ENCODE data around the gene LHFPL6. TPM values are rescaled to one million over a fixed set of nuclear protein-coding genes. Genes with fewer than 3 reads are reported as not detected.

The LHFPL6 gene
- total and polyA plus RNA-seq, 2 experiments from 2014 or later = 7.8 to 9.5 TPM

DNA sequence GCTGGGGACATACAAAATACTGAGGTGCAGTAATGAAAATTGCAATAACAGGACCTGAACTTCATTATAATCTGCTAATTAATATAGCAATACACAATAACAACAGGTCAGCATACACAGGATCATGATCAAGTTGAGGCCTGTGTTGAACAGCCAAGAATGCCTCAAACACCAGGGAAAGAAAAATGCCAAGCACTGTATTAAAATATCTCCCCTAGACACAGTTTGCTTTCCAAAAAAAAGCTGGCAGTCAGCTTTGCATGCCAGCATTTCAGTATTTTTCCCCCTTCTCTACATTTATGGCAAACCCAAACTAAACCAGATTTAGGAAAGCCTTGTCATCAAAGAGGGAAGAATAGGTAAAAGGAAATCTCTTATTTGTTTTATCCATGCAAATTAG is 226.9 kb downstream of the LHFPL6 start:
- Mint-ChIP-seq H3K4me3 (no peak overlapping the region), H3K4me1 (peaks cover 3% of the 10 kb centered on the region; the same call in 2 of the 3 replicates), H3K27ac (no peak overlapping the region), H3K27me3 (ENCODE audit: insufficient read depth, low read depth, poor library complexity) (peaks cover 15% of the 10 kb centered on the region), H3K36me3 (ENCODE audit: low read depth) (peaks cover 5% of the 10 kb centered on the region; the same call in 2 of the 3 replicates), H3K9me3 (peaks cover 11% of the 10 kb centered on the region)
- Histone ChIP-seq H4K20me1 (replicated peaks; ENCODE audit: insufficient read depth) (peaks cover 10% of the 10 kb centered on the region; the same call in 1 of the 2 replicates), H3K27ac (ENCODE audit: low read depth) (no peak overlapping the region), H3K79me2 (replicated peaks; ENCODE audit: insufficient read depth) (no peaks in the 10 kb centered on the region), H3K27me3 (ENCODE audit: insufficient read depth) (peaks cover 49% of the 10 kb centered on the region), H3F3A (replicated peaks; ENCODE audit: low read depth) (no peaks in the 10 kb centered on the region), H3K4me3 (no peak overlapping the region), H3K4me1 (ENCODE audit: insufficient read depth) (no peaks in the 10 kb centered on the region), H3K36me3 (ENCODE audit: insufficient read depth) (no peaks in the 10 kb centered on the region), H3K9me2 (ENCODE audit: insufficient read depth) (no peaks in the 10 kb centered on the region), H2AFZ (no peak overlapping the region), H3K4me2 (no peak overlapping the region)
- TF ChIP-seq ZNF114 (CRISPR knock-in tag; IDR thresholded peaks at IDR 0.05) = no peak
- no peak for TF ChIP-seq CREB1 (CRISPR knock-in tag; IDR thresholded peaks at IDR 0.05; ENCODE audit: low read depth)
- TF ChIP-seq, protein P1, sequence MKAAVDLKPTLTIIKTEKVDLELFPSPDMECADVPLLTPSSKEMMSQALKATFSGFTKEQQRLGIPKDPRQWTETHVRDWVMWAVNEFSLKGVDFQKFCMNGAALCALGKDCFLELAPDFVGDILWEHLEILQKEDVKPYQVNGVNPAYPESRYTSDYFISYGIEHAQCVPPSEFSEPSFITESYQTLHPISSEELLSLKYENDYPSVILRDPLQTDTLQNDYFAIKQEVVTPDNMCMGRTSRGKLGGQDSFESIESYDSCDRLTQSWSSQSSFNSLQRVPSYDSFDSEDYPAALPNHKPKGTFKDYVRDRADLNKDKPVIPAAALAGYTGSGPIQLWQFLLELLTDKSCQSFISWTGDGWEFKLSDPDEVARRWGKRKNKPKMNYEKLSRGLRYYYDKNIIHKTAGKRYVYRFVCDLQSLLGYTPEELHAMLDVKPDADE (IDR thresholded peaks at IDR 0.05) = no peak
- TF ChIP-seq, protein P2, sequence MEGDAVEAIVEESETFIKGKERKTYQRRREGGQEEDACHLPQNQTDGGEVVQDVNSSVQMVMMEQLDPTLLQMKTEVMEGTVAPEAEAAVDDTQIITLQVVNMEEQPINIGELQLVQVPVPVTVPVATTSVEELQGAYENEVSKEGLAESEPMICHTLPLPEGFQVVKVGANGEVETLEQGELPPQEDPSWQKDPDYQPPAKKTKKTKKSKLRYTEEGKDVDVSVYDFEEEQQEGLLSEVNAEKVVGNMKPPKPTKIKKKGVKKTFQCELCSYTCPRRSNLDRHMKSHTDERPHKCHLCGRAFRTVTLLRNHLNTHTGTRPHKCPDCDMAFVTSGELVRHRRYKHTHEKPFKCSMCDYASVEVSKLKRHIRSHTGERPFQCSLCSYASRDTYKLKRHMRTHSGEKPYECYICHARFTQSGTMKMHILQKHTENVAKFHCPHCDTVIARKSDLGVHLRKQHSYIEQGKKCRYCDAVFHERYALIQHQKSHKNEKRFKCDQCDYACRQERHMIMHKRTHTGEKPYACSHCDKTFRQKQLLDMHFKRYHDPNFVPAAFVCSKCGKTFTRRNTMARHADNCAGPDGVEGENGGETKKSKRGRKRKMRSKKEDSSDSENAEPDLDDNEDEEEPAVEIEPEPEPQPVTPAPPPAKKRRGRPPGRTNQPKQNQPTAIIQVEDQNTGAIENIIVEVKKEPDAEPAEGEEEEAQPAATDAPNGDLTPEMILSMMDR (conservative IDR thresholded peaks at IDR 0.05; ENCODE audit: low read depth in 2 of 2) = no peak
- TF ChIP-seq JUNB (IDR thresholded peaks at IDR 0.05; ENCODE audit: unreplicated experiment) = no peak
- TF ChIP-seq, protein P3, sequence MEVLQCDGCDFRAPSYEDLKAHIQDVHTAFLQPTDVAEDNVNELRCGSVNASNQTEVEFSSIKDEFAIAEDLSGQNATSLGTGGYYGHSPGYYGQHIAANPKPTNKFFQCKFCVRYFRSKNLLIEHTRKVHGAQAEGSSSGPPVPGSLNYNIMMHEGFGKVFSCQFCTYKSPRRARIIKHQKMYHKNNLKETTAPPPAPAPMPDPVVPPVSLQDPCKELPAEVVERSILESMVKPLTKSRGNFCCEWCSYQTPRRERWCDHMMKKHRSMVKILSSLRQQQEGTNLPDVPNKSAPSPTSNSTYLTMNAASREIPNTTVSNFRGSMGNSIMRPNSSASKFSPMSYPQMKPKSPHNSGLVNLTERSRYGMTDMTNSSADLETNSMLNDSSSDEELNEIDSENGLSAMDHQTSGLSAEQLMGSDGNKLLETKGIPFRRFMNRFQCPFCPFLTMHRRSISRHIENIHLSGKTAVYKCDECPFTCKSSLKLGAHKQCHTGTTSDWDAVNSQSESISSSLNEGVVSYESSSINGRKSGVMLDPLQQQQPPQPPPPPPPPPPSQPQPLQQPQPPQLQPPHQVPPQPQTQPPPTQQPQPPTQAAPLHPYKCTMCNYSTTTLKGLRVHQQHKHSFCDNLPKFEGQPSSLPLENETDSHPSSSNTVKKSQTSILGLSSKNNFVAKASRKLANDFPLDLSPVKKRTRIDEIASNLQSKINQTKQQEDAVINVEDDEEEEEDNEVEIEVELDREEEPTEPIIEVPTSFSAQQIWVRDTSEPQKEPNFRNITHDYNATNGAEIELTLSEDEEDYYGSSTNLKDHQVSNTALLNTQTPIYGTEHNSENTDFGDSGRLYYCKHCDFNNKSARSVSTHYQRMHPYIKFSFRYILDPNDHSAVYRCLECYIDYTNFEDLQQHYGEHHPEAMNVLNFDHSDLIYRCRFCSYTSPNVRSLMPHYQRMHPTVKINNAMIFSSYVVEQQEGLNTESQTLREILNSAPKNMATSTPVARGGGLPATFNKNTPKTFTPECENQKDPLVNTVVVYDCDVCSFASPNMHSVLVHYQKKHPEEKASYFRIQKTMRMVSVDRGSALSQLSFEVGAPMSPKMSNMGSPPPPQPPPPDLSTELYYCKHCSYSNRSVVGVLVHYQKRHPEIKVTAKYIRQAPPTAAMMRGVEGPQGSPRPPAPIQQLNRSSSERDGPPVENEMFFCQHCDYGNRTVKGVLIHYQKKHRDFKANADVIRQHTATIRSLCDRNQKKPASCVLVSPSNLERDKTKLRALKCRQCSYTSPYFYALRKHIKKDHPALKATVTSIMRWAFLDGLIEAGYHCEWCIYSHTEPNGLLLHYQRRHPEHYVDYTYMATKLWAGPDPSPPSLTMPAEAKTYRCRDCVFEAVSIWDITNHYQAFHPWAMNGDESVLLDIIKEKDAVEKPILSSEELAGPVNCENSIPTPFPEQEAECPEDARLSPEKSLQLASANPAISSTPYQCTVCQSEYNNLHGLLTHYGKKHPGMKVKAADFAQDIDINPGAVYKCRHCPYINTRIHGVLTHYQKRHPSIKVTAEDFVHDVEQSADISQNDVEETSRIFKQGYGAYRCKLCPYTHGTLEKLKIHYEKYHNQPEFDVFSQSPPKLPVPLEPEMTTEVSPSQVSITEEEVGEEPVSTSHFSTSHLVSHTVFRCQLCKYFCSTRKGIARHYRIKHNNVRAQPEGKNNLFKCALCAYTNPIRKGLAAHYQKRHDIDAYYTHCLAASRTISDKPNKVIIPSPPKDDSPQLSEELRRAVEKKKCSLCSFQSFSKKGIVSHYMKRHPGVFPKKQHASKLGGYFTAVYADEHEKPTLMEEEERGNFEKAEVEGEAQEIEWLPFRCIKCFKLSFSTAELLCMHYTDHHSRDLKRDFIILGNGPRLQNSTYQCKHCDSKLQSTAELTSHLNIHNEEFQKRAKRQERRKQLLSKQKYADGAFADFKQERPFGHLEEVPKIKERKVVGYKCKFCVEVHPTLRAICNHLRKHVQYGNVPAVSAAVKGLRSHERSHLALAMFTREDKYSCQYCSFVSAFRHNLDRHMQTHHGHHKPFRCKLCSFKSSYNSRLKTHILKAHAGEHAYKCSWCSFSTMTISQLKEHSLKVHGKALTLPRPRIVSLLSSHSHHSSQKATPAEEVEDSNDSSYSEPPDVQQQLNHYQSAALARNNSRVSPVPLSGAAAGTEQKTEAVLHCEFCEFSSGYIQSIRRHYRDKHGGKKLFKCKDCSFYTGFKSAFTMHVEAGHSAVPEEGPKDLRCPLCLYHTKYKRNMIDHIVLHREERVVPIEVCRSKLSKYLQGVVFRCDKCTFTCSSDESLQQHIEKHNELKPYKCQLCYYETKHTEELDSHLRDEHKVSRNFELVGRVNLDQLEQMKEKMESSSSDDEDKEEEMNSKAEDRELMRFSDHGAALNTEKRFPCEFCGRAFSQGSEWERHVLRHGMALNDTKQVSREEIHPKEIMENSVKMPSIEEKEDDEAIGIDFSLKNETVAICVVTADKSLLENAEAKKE (CRISPR knock-in tag; IDR thresholded peaks at IDR 0.05) = no peak
- no peak for TF ChIP-seq ZNF331 (CRISPR knock-in tag; IDR thresholded peaks at IDR 0.05; ENCODE audit: low read depth)
- no peak for TF ChIP-seq NANOG (IDR thresholded peaks at IDR 0.05; ENCODE audit: borderline replicate concordance)
- TF ChIP-seq STAT1 (IDR thresholded peaks at IDR 0.05; ENCODE audit: unreplicated experiment) = no peak
- TF ChIP-seq EZH2phosphoT487 (IDR thresholded peaks at IDR 0.05; ENCODE audit: unreplicated experiment) = no peak
- TF ChIP-seq, protein P4, sequence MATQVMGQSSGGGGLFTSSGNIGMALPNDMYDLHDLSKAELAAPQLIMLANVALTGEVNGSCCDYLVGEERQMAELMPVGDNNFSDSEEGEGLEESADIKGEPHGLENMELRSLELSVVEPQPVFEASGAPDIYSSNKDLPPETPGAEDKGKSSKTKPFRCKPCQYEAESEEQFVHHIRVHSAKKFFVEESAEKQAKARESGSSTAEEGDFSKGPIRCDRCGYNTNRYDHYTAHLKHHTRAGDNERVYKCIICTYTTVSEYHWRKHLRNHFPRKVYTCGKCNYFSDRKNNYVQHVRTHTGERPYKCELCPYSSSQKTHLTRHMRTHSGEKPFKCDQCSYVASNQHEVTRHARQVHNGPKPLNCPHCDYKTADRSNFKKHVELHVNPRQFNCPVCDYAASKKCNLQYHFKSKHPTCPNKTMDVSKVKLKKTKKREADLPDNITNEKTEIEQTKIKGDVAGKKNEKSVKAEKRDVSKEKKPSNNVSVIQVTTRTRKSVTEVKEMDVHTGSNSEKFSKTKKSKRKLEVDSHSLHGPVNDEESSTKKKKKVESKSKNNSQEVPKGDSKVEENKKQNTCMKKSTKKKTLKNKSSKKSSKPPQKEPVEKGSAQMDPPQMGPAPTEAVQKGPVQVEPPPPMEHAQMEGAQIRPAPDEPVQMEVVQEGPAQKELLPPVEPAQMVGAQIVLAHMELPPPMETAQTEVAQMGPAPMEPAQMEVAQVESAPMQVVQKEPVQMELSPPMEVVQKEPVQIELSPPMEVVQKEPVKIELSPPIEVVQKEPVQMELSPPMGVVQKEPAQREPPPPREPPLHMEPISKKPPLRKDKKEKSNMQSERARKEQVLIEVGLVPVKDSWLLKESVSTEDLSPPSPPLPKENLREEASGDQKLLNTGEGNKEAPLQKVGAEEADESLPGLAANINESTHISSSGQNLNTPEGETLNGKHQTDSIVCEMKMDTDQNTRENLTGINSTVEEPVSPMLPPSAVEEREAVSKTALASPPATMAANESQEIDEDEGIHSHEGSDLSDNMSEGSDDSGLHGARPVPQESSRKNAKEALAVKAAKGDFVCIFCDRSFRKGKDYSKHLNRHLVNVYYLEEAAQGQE (IDR thresholded peaks at IDR 0.05; ENCODE audit: unreplicated experiment) = no peak
- TF ChIP-seq EZH2 (IDR thresholded peaks at IDR 0.05; ENCODE audit: low read depth, unreplicated experiment) = no peak
- no peak for TF ChIP-seq POLR2AphosphoS5 (IDR thresholded peaks at IDR 0.05; ENCODE audit: low read depth)
- no peak for ATAC-seq
- no peak for DNase-seq (ENCODE audit: low spot score)

Data from GM23338 (cell line).